ENCODE measurements around the gene NEURL1.
A peak's percentile ranks its signal among the peaks of the same experiment; 100 is the strongest.
"Not testable (repeated sequence)": the region's sequence is repeated elsewhere in the genome, so short reads cannot be mapped to it uniquely, and the experiment has no call there.

The NEURL1 gene

DNA sequence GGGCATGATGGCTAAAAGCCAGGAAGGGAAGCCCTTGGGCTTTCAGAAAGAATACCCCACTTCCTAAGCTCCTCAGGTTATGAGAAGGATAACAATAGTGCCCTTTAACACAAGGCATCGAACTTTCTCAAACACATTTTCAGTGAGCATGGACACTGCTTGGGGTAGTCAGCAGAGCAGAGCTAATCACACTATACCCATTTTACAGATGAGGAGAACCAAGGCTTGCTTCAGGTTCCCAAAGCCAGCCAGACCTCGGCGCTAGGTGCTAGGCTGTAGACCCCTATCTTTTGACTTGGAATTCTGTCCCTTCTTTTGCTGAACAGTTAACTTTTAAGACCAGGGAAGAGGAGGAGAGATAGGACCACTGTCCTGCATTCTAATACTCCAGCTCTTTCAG lies 1.8 kb downstream of the NEURL1 start:
- DNase-seq = no peak

DNA sequence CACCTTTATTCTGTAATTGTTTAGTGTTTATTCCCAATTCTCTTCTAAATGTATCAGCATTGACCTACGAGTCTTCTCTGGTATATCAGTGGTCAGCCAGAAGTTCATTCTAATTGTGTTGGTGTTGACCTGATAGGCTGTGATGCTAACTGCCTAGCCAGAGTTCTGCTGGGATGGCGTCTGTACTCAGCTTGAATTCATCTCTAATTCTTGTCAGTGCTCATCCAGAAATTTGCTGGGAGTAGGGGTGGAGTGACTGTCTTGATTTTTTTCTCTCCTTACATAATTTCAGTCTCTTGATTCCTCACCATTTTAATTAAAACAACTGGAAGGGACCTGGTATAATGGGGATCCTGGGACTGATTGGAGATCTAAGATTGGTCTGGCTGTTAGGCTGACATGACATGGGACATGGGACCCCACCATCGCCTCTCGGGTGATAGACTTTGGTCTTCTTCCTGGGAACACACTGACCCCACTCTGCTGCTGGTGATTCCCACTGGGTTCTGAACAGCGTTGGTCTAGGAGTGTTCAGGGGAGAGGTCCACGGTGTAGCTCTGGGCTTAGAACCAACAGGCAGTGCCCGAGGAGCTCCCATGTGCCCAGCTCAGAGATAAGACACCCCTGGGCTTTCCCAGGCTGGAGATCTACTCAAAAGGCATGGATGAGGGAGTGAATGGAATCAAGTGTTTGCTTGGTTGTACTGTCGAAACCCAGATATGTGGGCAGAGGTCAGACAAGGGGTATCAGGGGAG lies 3.8 kb downstream of the NEURL1 start:
- DNase-seq = no peak

DNA sequence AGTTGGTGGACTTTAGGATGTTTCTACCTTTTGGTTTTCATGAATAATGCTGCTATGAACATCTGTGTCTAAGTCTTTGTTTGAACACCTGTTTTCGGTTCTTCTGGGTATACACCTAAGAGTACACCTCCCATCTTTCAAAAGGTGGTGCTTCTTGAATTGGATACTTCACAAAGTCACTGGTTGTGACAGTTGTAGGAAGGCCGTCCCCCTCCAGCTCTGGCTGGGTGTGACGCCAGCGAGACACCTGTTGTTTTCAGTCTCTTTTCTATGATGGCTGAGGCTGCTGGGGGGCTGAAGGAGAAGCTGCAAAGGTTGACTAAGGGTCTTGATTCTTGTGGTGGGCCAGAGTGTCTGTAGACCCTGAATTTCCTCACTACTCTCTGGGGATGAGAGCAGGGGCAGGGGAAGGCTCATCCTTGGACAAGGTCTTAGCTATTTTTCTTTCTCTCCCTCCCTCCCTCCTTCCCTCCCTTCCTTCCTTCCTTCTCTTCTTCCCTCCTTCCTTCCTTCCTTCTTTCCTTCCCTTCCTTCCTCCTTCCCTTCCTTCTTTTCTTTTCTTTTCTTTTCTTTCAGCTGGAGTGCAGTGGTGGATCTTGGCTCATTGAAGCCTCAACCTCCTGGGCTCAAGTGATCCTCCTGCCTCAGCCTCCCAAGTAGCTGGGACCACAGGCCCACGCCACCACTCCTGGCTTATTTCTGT lies 5.6 kb downstream of the NEURL1 start:
- no peak for DNase-seq

- no peak for DNase-seq
Measured at GRCh38 chr10:103499881-103500280, 6.4 kb downstream of the NEURL1 start.

- DNase-seq = no peak
Measured at GRCh38 chr10:103500481-103500880, 7.0 kb downstream of the NEURL1 start.

DNA sequence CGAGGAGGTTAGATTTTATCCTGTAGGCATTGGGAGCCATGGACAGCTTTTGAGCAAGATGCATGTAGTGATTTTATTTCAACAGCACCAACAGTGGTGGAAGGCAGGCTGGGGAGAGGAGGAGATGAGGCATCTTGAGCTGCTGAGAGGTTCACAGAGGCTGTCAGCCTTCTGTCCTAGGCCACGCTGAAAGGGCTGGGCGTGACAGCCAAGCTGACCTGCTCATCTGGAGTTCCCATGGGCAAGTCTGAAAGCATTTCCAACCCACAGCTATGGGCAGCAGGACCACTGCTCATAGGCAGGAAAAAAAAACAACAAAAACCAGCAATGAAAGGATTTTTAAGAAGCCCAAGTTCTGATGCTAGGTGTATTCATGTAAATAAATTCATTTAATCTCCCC lies 7.7 kb downstream of the NEURL1 start:
- DNase-seq = no peak

DNA sequence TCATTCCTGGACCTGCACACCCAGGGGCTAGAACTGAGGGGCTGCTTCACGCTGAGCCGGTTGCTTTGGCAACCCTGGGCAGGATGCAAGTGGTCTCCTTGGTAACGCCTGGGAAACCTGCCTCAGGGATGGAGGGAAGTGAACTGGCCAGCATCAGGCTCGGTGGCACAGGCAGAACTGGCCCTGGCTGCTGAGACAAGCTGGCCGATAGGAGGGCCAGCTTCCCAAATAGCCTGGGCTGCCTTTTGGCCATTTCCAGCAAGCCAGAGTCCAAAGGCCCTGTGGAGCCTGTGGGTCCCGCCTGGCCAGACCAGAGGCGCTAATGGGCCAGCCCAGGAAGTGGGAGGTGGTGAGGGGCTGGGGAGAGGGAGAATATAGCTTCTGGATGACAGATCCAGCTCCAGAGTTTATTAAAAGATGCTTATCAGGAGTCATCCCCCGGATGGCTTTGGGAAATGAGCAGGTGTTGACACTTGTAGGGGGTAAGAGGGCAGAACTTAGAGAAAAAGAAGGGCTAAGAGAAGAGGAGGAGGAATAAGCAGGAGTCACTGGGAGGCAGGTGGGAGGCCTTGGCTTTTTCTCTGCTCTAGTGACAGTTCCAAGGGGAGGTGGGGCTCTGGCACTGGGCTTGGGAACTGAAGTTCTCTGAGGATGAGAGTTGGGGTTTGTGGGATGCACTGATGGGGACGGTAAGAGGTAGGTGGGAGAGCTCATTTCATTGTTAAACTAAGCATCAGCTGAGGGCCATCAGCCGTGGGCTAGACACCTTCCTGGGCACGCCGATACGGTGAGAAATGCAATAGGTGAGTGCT lies 9.6 kb downstream of the NEURL1 start:
- DNase-seq = no peak

DNA sequence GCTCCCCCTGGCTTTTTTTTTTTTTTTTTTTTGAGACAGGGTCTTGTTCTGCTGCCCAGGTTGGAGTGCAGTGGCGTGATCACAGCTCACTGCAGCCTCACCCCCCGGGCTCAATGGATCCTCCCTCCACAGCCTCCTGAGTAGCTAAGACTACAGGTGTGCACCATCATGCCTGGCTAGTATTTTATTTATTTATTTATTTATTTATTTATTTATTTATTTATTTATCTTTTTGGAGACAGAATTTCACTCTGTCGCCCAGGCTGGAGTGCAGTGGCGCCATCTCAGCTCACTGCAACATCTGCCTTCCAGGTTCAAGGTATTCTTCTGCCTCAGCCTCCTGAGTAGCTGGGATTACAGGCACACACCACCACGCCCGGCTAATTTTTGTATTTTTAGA lies 10.3 kb downstream of the NEURL1 start:
- DNase-seq = not testable (repeated sequence)

- DNase-seq = no peak
Measured at GRCh38 chr10:103504181-103504783, 10.8 kb downstream of the NEURL1 start.

DNA sequence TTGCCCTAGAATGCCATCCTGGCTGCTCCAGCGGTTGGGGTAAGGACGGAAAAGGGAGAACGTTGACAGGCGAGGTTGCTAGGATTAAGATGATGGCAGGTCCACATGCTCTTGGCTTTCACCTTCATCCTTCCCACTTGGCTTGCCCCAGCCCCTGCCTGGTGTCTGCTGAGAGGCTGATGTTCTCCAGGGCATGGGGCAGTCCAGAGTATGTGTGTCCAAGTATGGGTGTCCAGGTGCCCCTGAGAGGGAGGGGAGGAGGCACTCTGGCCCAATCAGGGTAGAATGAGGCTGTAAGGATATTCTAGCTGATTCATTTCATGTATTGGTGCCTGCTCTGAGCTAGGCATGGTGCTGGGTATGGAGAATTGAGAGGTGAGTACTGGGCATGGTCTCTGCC lies 12.6 kb downstream of the NEURL1 start:
- DNase-seq = no peak

DNA sequence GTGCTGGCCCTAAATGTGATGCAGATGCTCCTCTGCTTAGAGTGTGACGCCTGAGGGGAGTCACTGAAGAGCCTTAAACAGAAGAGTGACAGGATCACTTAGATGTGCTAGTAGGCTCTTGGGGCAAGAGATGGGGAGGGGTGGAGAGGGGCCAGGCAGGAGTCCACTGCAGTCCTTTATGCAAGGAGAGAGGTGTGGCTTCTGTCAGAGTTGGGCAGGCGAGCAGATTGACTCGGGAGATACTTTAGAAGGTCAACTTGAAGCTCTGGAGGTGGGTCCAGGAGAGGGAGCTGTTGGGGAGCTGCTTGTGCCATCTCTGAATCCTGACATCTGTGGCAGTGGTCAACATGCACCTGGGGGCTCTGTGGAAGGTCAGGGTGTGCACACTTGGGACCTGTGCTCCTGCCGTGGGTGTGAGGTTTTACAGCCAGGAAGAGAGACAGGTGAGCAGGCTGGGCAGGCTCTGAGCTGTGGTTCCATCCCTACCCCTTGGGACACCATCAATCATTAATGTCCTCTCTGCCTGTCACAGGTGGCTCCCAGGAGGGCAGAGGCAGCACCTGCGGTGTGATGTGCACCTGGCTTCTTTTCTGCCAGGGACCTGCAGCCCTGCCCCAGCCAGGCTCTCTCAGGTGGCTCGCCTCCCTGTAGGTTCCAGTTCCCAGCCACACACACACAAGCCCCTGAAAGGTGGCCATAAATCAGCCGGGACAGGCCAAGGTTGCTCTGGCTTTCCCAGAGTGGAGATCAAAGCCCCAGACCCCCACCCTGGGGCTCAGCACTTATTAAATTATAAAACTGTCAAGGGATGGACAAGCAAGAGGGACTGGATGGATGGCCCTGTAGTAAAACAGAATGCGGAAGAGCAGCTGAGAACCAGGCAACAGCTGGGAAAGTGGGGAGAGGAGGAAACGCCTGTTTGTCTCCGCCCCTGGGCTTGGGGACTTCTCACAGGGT lies 14.0 kb downstream of the NEURL1 start:
- DNase-seq = peak; percentile 27

GRCh38 chr10:103510046-103510685 lies 16.7 kb downstream of the NEURL1 start:
- no peak for DNase-seq

DNA sequence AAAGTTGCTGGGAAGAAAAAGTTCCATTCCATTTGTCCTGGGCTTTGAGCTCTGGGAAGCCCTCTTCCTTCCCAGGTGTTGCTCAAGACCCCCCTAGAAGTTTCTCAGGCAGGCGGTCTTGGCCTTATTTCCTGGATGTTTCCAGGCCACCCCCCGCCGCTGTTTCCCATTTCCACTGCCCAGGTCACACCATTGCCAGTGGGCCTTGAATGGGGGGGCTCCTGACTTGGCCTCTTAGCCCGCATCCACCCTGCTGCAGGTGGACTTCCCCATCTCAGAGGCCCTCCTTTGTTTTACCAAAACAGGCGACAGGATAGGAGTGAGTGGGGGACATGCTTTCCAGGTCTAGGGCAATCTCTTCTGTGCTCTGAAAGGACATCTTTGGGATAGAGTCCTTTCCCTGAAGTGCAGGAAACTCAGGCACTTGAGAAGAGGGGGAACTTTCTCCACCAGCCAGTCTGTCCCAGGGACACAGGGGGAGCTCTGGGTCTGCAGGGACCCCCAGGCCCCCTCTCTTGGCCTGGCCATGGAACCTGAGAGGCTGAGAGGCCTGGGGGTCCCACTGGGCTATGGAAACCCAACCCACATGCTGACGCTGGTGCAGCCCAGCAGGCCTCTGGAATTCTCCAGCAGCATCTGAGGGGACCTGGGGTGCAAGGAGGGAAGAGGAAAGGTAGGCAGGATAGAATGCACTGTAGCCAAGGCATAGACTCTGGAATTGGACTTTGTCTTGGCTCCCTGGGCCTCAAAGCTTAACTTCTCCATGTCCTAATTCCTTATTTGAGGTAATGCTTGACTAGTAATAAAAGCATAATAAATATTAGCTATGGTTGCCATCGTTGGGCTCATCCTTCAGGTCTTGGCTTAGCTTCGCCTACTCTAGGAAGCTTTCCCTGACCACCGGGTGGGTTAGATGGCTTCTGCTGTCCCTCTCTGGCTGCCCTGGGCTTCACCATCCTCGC lies 17.6 kb downstream of the NEURL1 start:
- no peak for DNase-seq

GRCh38 chr10:103512166-103512565 lies 18.7 kb downstream of the NEURL1 start:
- no peak for DNase-seq

DNA sequence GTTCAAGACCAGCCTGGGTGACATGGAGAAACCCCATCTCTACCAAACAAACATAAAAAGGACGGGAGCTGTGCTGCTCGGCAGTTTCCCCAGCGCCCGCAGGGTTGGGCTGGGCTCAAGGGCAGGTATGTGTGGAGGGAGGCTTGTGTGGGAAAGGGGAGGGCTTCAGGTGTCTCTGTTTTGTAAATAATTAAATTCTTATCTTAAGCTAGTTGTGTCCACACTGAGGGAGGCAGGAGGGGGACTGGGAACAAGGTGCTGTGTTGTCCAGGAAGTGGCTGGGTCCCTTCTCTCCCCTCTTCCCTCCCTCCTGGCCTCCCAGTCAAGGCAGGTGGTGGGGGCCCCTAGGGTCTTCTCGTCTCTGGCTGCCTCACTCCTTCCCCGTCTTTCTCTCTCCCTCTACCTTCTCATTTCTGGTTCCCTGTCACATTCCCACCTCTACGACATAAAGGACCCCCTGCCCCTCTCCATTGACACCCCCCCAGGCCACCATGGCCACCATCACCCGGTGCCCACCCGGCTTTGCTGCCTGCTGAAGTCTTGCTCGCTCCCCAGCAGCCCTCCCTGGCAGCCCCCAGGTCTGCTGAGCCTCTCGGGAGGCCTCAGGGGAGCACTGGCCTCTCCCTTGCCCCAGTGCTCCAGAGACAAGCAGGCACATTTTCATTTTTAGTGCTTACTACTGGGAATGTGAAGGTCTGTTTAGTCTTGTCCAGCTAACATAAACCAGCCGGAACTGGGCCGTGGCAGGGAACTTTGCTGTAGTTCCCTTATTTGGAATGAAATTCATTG lies 19.3 kb downstream of the NEURL1 start:
- no peak for DNase-seq

DNA sequence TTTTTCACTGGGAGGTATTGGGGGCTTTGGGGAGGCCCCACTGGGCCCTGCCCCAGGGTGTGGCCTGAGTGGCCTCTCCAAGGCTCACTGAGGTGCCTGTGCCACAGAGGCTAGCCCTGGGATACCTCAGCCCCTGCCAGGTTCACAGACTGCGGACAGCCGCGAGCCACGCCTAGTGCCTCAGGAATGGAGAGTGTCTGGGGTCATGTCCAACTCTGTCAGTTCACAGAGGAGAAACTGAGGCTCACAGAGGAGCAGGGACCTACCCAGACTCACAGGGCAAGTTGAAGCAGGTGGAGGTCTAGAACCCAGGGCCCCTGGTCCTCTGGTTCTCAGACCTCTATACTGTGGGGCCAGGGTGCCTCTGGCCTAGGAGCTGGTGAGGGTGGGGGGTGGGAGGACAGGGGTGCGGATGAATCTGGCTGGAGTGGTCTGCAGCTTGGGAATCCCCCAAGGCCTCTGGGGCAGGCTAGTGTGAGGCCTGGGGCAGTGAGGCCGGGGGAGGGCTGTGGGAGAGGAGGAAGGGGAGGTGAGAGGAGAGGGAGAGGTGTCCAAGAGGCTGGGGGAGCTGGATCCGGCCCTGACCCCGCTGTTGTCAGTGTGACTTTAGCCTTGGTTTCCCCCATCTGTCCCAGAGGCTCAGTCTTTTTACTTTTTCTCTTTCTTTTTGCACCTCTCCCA lies 20.0 kb downstream of the NEURL1 start:
- DNase-seq = no peak

GRCh38 chr10:103514244-103514643 lies 20.7 kb downstream of the NEURL1 start:
- DNase-seq = no peak

- no peak for DNase-seq
Measured at GRCh38 chr10:103517234-103518085, 24.0 kb downstream of the NEURL1 start.

Data from DMS79 treated with DMSO at 0.1 percent for 48 hours (cell line).